B cell (primary cell): ENCODE data around the gene SH3D19. TPM values are rescaled to one million over a fixed set of nuclear protein-coding genes. Genes with fewer than 3 reads are reported as not detected.

Experiments
- ATAC-seq: fragments of 200-7000 bp; cut with Tn5 transposase; one replicate; pipeline ENCODE4 v1.10.0; 2021; ENCODE audit warnings: low read depth, mild to moderate bottlenecking, moderate number of reproducible peaks, moderate library complexity
- CTCF ChIA-PET: fragments of 350-600 bp; sonication (Branson Sonifier 250); formaldehyde crosslinking; loops from one replicate; lab custom pipeline; 2021; ENCODE audit warnings: antibody characterized with exemption, inconsistent platforms; lab: Charles Lee
- POLR2A ChIA-PET: fragments of 350-600 bp; sonication (Branson Sonifier 250); formaldehyde crosslinking; loops from one replicate; lab custom pipeline; 2021; ENCODE audit warnings: antibody characterized with exemption; lab: Charles Lee
- DNase-seq: peaks from one replicate; pipeline ENCODE4 v3.0.0; 2013
- H2AFZ ChIP-seq: 2 replicates; pipeline ENCODE4 v1.6.1; 2012; ENCODE audit warnings: mild to moderate bottlenecking, low read depth, low read length; ENCODE audit not compliant: insufficient read depth, poor library complexity, severe bottlenecking
- H3K27ac ChIP-seq, 2 donors: 1 replicate in 1 of 2; 2 replicates in 1 of 2; pipeline ENCODE4 v1.5.1; 2012 to 2013; ENCODE audit warnings: low read length in 2 of 2, mild to moderate bottlenecking in 2 of 2, moderate library complexity in 1 of 2
- H3K27me3 ChIP-seq, 4 experiments: fragments of 200-600 bp in 1 of 4; sonication (generic) in 1 of 4; replicated peaks in 1 of 4; 1 replicate in 2 of 4; 2 replicates in 2 of 4; pipeline versions ENCODE4 v1.6.1 to v1.7.0; 2013 to 2016; ENCODE audit warnings: low read length in 3 of 4, mild to moderate bottlenecking in 2 of 4, mixed read lengths in 1 of 4, moderate library complexity in 1 of 4; ENCODE audit not compliant: insufficient read depth in 4 of 4, control insufficient read depth in 3 of 4; ENCODE audit errors: control extremely low read depth in 1 of 4
- H3K36me3 ChIP-seq, 2 experiments: replicated peaks in 1 of 2; 1 replicate in 1 of 2; 2 replicates in 1 of 2; pipeline versions ENCODE4 v1.6.1 to v1.7.1; 2013; ENCODE audit warnings: low read length in 1 of 2; ENCODE audit not compliant: insufficient read depth in 2 of 2, control insufficient read depth in 1 of 2; ENCODE audit errors: control extremely low read depth in 1 of 2, extremely low read depth in 1 of 2
- H3K4me1 ChIP-seq, 2 donors: fragments of 200-600 bp in 1 of 2; sonication (generic) in 1 of 2; 1 replicate in 1 of 2; 2 replicates in 1 of 2; pipeline versions ENCODE4 v1.5.1 to v1.6.1; 2013 to 2017; ENCODE audit warnings: low read length in 2 of 2; ENCODE audit not compliant: control insufficient read depth in 2 of 2, insufficient read depth in 2 of 2
- H3K4me2 ChIP-seq: replicated peaks from 2 replicates; pipeline ENCODE3; 2012; ENCODE audit warnings: mild to moderate bottlenecking, low read depth, low read length; ENCODE audit not compliant: poor library complexity, severe bottlenecking
- H3K4me3 ChIP-seq, 5 experiments: fragments of 200-600 bp in 1 of 5; sonication (generic) in 1 of 5; 1 replicate in 3 of 5; 2 replicates in 2 of 5; pipeline versions ENCODE4 v1.5.1 to v1.7.0; 2011 to 2016; ENCODE audit warnings: low read length in 4 of 5, mild to moderate bottlenecking in 4 of 5, low read depth in 2 of 5, control low read depth in 1 of 5, moderate library complexity in 1 of 5; ENCODE audit not compliant: insufficient read depth in 1 of 5; ENCODE audit errors: control extremely low read depth in 1 of 5, extremely low read depth in 1 of 5
- H3K79me2 ChIP-seq: fragments of 200-600 bp; sonication (generic); one replicate; pipeline ENCODE4 v1.6.0; 2016; ENCODE audit warnings: low read length; ENCODE audit not compliant: control insufficient read depth, insufficient read depth
- H3K9ac ChIP-seq: fragments of 200-600 bp; sonication (generic); 2 replicates; pipeline ENCODE4 v1.6.1; 2017; ENCODE audit warnings: mild to moderate bottlenecking, low read length, moderate library complexity
- H3K9me3 ChIP-seq, 3 donors: one replicate each; pipeline versions ENCODE4 v1.6.1 to v1.7.1; 2013; ENCODE audit warnings: low read length in 2 of 3; ENCODE audit not compliant: control insufficient read depth in 2 of 3, insufficient read depth in 1 of 3; ENCODE audit errors: control extremely low read depth in 1 of 3
- H4K20me1 ChIP-seq: 2 replicates; pipeline ENCODE4 v1.6.0; 2012; ENCODE audit warnings: mild to moderate bottlenecking, low read length; ENCODE audit not compliant: insufficient read depth, control insufficient read depth, poor library complexity, severe bottlenecking
- H3K27ac Mint-ChIP-seq: one replicate; pipeline ENCODE4 v1.8.0; 2021; ENCODE audit warnings: mixed read lengths
- H3K27me3 Mint-ChIP-seq: one replicate; pipeline ENCODE4 v1.8.0; 2021; ENCODE audit warnings: mixed read lengths
- H3K4me1 Mint-ChIP-seq: one replicate; pipeline ENCODE4 v1.8.0; 2021; ENCODE audit warnings: mixed read lengths
- H3K4me3 Mint-ChIP-seq: one replicate; pipeline ENCODE4 v1.8.0; 2021; ENCODE audit warnings: mixed read lengths
- H3K9me3 Mint-ChIP-seq: one replicate; pipeline ENCODE4 v1.8.0; 2022; ENCODE audit warnings: mixed read lengths; ENCODE audit not compliant: insufficient read depth
- EZH2 ChIP-seq: IDR thresholded peaks from 2 replicates; pipeline ENCODE4 v1.6.1; 2012; ENCODE audit warnings: borderline replicate concordance, low read depth, mild to moderate bottlenecking, moderate library complexity, low read length; ENCODE audit not compliant: insufficient read depth, poor library complexity, severe bottlenecking
- WGBS: methylation state at CpG from one replicate; pipeline ENCODE4 v1.1.5; 2013; ENCODE audit warnings: missing lambda C conversion rate; ENCODE audit not compliant: insufficient coverage; 5-methylcytosine and 5-hydroxymethylcytosine counted together
- intact Hi-C: fragments of 100-400 bp; cut with micrococcal nuclease; formaldehyde crosslinking; loops from one replicate; pipeline ENCODE4 v1.10.0; 2022
- polyA plus RNA-seq: library from polyadenylated mRNA; depleted of rRNA; stranded (reverse); fragments of >200 nt; gene quantifications from 2 replicates; pipeline ENCODE4 v1.2.3, GENCODE V29; 2012
- total RNA-seq, 2 donors: library from RNA; stranded (reverse); fragments of 120-200 nt in 1 of 2; gene quantifications; 1 replicate in 1 of 2; 2 replicates in 1 of 2; pipeline versions ENCODE4 v1.2.3 to v1.2.4, GENCODE V29; 2013 to 2022
- TF ChIP-seq, protein P1 (sequence below): fragments of 200-600 bp; IDR thresholded peaks from one replicate; pipeline ENCODE4 v1.8.0; 2022; ENCODE audit warnings: antibody characterized with exemption, mild to moderate bottlenecking

SH3D19 gene
- total and polyA plus RNA-seq, 2 donors (not counting 1 experiment from before 2014, with no cell fraction given) = 0.01 TPM; not detected in 1

DNA sequence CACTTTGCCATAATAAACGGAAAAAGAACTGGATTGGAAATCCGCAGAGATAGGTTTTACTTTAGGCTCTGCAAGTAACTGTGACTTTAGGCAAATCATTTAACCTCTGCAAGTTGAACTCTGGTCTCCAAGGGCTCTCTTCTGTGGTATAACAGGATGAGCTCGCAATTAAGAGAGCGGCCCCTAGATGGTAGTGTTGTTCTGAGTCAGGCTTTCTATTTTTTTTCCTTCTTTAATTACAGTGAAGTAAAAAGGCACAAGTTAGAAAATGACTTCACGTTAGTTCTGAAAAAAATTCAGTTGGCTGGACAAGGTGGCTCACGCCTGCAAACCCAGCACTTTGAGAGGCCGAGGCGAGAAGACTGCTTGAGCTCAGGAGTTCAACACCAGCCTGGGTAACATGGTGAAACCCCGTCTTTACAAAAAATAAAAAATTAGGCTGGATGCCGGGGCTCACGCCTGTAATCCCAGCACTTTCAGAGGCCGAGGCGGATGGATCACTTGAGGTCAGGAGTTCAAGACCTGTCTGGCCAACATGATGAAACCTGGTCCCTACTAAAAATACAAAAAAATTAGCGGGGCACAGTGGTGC lies 207.9 kb downstream of the SH3D19 start:
- no peaks in the 10 kb centered on the region for H3K9me3 Mint-ChIP-seq
- Histone ChIP-seq H4K20me1 (no peaks in the 10 kb centered on the region), H3K9me3 (no peaks in the 10 kb centered on the region), H3K79me2 (no peaks in the 10 kb centered on the region), H3K4me1 (no peaks in the 10 kb centered on the region), H3K36me3 (no peaks in the 10 kb centered on the region), H3K27ac (no peak overlapping the region), H3K27me3 (no peaks in the 10 kb centered on the region), H2AFZ (no peak overlapping the region), H3K4me2 (no peak overlapping the region), H3K9ac (no peak overlapping the region), H3K4me3 (no peak overlapping the region)
- ATAC-seq (peak; percentile 88), DNase-seq (peak; percentile 62)
- ChIA-PET POLR2A (no interaction called here), CTCF (interaction anchor here (0.5 to 1.3 kb wide), 5 partner anchors 9 to 1661 kb away, joined by 3 to 7 read pairs (median 4); partner anchors contain the start of gene RPS3A)
- TF ChIP-seq, protein P1, sequence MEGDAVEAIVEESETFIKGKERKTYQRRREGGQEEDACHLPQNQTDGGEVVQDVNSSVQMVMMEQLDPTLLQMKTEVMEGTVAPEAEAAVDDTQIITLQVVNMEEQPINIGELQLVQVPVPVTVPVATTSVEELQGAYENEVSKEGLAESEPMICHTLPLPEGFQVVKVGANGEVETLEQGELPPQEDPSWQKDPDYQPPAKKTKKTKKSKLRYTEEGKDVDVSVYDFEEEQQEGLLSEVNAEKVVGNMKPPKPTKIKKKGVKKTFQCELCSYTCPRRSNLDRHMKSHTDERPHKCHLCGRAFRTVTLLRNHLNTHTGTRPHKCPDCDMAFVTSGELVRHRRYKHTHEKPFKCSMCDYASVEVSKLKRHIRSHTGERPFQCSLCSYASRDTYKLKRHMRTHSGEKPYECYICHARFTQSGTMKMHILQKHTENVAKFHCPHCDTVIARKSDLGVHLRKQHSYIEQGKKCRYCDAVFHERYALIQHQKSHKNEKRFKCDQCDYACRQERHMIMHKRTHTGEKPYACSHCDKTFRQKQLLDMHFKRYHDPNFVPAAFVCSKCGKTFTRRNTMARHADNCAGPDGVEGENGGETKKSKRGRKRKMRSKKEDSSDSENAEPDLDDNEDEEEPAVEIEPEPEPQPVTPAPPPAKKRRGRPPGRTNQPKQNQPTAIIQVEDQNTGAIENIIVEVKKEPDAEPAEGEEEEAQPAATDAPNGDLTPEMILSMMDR = peak; percentile 83
- no peak for TF ChIP-seq EZH2
- intact Hi-C loops = no loop called here
- H3K27ac Mint-ChIP-seq = no peak overlapping the region
- WGBS = 52% methylated on average over 12 of the region's 14 CpGs
- H3K4me3 Mint-ChIP-seq = no peak overlapping the region
- no peaks in the 10 kb centered on the region for H3K27me3 Mint-ChIP-seq
- H3K4me1 Mint-ChIP-seq = peaks cover 5% of the 10 kb centered on the region

DNA sequence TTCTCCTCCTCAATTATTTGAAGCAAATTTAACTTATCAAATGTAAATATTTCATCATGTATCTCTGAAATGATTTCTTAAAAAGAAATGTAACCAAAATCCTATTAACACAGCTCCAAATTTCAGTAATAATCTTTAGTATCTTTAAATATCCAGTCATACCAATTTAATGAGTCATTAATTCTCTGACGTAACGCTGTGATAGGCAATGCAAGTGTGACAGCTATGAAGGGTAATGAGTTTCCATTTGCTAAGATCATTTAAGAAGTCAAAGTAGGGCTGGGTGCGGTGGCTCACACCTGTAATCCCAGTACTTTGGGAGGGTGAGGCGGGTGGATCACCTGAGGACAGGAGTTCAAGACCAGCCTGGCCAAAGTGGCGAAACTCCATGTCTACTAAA lies 210.4 kb downstream of the SH3D19 start:
- Mint-ChIP-seq H3K4me3 (no peak overlapping the region), H3K27ac (no peak overlapping the region), H3K27me3 (no peaks in the 10 kb centered on the region), H3K4me1 (peaks cover 5% of the 10 kb centered on the region), H3K9me3 (no peaks in the 10 kb centered on the region)
- Histone ChIP-seq H3K4me3 (no peak overlapping the region), H3K27me3 (no peaks in the 10 kb centered on the region), H4K20me1 (no peaks in the 10 kb centered on the region), H2AFZ (no peak overlapping the region), H3K27ac (no peak overlapping the region), H3K9ac (no peak overlapping the region), H3K79me2 (no peaks in the 10 kb centered on the region), H3K36me3 (peaks cover 3% of the 10 kb centered on the region in 2 experiments), H3K4me1 (no peaks in the 10 kb centered on the region), H3K9me3 (no peaks in the 10 kb centered on the region), H3K4me2 (no peak overlapping the region)
- ATAC-seq (no peak), DNase-seq (no peak)
- ChIA-PET POLR2A (no interaction called here), CTCF (interaction anchor here (0.7 to 1.1 kb wide), 3 partner anchors 9 to 340 kb away, joined by 3 to 4 read pairs (median 3); no protein-coding TSS in a partner anchor)
- intact Hi-C loops = no loop called here
- 100% methylated on average over 3 of the region's 5 CpGs for WGBS
- no peak for TF ChIP-seq EZH2
- TF ChIP-seq, protein P1 = no peak
